ENCODE measurements around the gene FMN1.

DNA sequence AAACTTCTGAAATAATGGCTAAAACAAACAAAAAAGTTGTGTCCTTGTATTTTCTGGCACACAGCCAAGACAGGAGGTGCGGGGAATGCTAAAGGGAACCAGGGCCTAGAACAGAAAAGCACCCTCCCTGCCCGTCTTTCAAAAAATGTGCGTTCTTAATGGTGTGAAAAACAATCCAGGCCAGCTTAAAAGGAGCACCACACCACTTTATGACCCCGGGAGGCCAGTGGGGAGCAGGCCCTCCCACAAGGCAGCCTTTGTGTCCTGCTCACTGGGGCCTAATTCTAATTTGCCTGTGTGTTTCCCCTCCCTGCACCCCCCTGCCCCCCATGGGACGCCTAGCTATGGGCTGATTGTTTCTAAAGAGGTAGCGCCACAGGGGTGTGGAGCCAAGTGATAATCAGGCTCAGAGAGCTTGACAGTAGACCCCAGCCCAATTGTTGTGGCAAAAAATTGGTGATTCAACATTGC is 295.4 kb downstream of the FMN1 start:
- TF ChIP-seq POLR2AphosphoS5 (IDR thresholded peaks at IDR 0.05; ENCODE audit: insufficient read depth in 1 of 2, low read depth in 1 of 2) (no peak), POLR2A (IDR thresholded peaks at IDR 0.05) (no peak)
- TF ChIP-seq, protein P1, sequence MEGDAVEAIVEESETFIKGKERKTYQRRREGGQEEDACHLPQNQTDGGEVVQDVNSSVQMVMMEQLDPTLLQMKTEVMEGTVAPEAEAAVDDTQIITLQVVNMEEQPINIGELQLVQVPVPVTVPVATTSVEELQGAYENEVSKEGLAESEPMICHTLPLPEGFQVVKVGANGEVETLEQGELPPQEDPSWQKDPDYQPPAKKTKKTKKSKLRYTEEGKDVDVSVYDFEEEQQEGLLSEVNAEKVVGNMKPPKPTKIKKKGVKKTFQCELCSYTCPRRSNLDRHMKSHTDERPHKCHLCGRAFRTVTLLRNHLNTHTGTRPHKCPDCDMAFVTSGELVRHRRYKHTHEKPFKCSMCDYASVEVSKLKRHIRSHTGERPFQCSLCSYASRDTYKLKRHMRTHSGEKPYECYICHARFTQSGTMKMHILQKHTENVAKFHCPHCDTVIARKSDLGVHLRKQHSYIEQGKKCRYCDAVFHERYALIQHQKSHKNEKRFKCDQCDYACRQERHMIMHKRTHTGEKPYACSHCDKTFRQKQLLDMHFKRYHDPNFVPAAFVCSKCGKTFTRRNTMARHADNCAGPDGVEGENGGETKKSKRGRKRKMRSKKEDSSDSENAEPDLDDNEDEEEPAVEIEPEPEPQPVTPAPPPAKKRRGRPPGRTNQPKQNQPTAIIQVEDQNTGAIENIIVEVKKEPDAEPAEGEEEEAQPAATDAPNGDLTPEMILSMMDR (IDR thresholded peaks at IDR 0.05), result no peak

Measured in vagina (tissue), 2 donors.